ENCODE data around the gene HSPA1B.
A peak's percentile ranks its signal among the peaks of the same experiment; 100 is the strongest.

HSPA1B gene

GRCh38 chr6:31830886-31831335 is 3.4 kb downstream of the HSPA1B start:
- TF ChIP-seq ZNF791 (tag by site-specific recombination; IDR thresholded peaks at IDR 0.05) (no peak), ZNF391 (tag by site-specific recombination; IDR thresholded peaks at IDR 0.05; ENCODE audit: borderline replicate concordance, low read depth) (no peak), ZNF658 (tag by site-specific recombination; IDR thresholded peaks at IDR 0.05) (no peak), GLI4 (tag by site-specific recombination; IDR thresholded peaks at IDR 0.05) (no peak), INSM2 (tag by site-specific recombination; IDR thresholded peaks at IDR 0.05) (no peak), ZBTB26 (tag by site-specific recombination; optimal IDR thresholded peaks at IDR 0.05) (no peak), ZNF24 (tag by site-specific recombination; IDR thresholded peaks at IDR 0.05) (no peak), ZNF623 (tag by site-specific recombination; IDR thresholded peaks at IDR 0.05) (no peak), MZF1 (tag by site-specific recombination; IDR thresholded peaks at IDR 0.05; ENCODE audit: borderline replicate concordance) (peak; percentile 79), ZNF394 (tag by site-specific recombination; IDR thresholded peaks at IDR 0.05; ENCODE audit: borderline replicate concordance) (0 out of 2 replicates have a peak, but pooled peaks have one; percentile 2), ZNF175 (tag by site-specific recombination; IDR thresholded peaks at IDR 0.05) (no peak)
- CTCF ChIA-PET, result interaction anchor here (0.6 to 4.4 kb wide), 19 partner anchors 13 to 1243 kb away, joined by 3 to 18 read pairs (median 6); partner anchors contain the start of genes C6orf47, CLIC1, EHMT2 and HLA-DPA1
- POLR2A ChIA-PET, result interaction anchor here (0.6 to 8.1 kb wide), 20 partner anchors 12 to 297 kb away, joined by 3 to 93 read pairs (median 7); partner anchors contain the start of genes ATF6B, BAG6, CLIC1 and DDX39B
- H3K4me3 ChIP-seq (ENCODE audit: low read depth, low read length), result peak overlapping the region; percentile 64
- H3K27ac ChIP-seq (ENCODE audit: extremely low read depth, low read depth, low read length), result peak overlapping the region; percentile 32; the same call in 1 of the 2 replicates
- no peaks in the 10 kb centered on the region for H3K9me3 ChIP-seq (ENCODE audit: control insufficient read depth, insufficient read depth, low read depth, low read length)
- H3K36me3 ChIP-seq (ENCODE audit: control insufficient read depth in 2 of 2, insufficient read depth in 1 of 2, low read length in 2 of 2), result peaks cover 1 to 25% of the 10 kb centered on the region in 2 experiments; a peak in 2 of 3 replicates
- H3K4me1 ChIP-seq (ENCODE audit: control insufficient read depth, insufficient read depth, low read length), result no peaks in the 10 kb centered on the region

- Histone ChIP-seq H3K36me3 (ENCODE audit: control insufficient read depth in 2 of 2, insufficient read depth in 1 of 2, low read length in 2 of 2) (peaks cover 6 to 32% of the 10 kb centered on the region in 2 experiments; a peak in 2 of 3 replicates), H3K27ac (ENCODE audit: extremely low read depth, low read depth, low read length) (peak overlapping the region; percentile 36; the same call in 1 of the 2 replicates), H3K4me1 (ENCODE audit: control insufficient read depth, insufficient read depth, low read length) (peaks cover 3% of the 10 kb centered on the region), H3K9me3 (ENCODE audit: control insufficient read depth, insufficient read depth, low read depth, low read length) (no peaks in the 10 kb centered on the region), H3K4me3 (ENCODE audit: low read depth, low read length) (peak overlapping the region; percentile 64)
- POLR2A ChIA-PET, result interaction anchor here (0.6 to 8.1 kb wide), 19 partner anchors 9 to 297 kb away, joined by 3 to 93 read pairs (median 8); partner anchors contain the start of genes ATF6B, CLIC1, DDX39B and GPANK1
- CTCF ChIA-PET, result interaction anchor here (0.6 to 4.4 kb wide), 17 partner anchors 13 to 1242 kb away, joined by 3 to 18 read pairs (median 5); partner anchors contain the start of genes EHMT2, HLA-DPA1, LSM2 and VARS1
- TF ChIP-seq GFI1B (tag by site-specific recombination; IDR thresholded peaks at IDR 0.05), result peak; percentile 5
- no peak for TF ChIP-seq ZNF555 (tag by site-specific recombination; conservative IDR thresholded peaks at IDR 0.05)
- no peak for TF ChIP-seq ZSCAN18 (tag by site-specific recombination; IDR thresholded peaks at IDR 0.05)
- TF ChIP-seq HIC1 (tag by site-specific recombination; IDR thresholded peaks at IDR 0.05), result peak; percentile 86
- peak; percentile 20 for TF ChIP-seq KLF8 (tag by site-specific recombination; IDR thresholded peaks at IDR 0.05)
- TF ChIP-seq ZNF433 (tag by site-specific recombination; IDR thresholded peaks at IDR 0.05; ENCODE audit: low read depth), result no peak
- TF ChIP-seq ZNF280C (tag by site-specific recombination; IDR thresholded peaks at IDR 0.05), result no peak
- peak; percentile 97 for TF ChIP-seq PRDM6 (tag by site-specific recombination; IDR thresholded peaks at IDR 0.05)
- TF ChIP-seq KLF1 (tag by site-specific recombination; IDR thresholded peaks at IDR 0.05), result peak; percentile 29; the same call in 1 of the 2 replicates
- peak; percentile 24; the same call in 1 of the 2 replicates for TF ChIP-seq KLF9 (tag by site-specific recombination; IDR thresholded peaks at IDR 0.05; ENCODE audit: low read depth)
Observed at GRCh38 chr6:31831350-31832215, 4.0 kb downstream of the HSPA1B start.
